ENCODE results near the gene KCTD18. TPM values are rescaled to one million over a fixed set of nuclear protein-coding genes. Genes with fewer than 3 reads are reported as not detected.

KCTD18 gene
- total and polyA plus RNA-seq, 12 donors = 5.0 to 16.5 (median 9.9) TPM

DNA sequence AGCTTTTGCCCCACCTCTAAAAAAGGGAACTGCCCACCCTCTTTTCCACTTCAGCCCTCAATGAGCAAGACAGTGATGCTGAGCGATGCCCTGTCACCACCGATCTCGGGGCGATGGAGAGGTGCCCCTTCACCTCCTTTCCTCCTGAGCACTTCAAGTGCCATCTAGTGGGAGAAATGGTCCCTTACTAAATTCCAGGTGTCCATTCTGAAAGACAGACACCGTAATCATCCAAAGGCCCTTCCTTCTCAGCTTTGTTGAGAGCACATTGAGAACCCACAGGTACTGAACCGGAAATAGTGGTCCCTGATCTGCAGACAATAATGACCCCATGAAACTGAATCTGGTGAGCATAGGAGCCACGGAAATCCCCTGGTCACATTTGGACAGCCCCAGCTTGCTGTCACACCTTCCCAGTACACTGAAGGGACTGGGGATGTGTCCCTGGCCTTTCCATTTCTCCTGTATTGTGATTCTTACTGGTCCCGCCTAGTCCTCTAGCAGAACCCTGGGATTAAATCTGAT, 38.5 kb downstream of the KCTD18 start:
- ATAC-seq (no peak), DNase-seq (no peak)
- Histone ChIP-seq H3K36me3 (peaks cover 0 to 98% (median 54%) of the 10 kb centered on the region in 9 donors), H3K4me1 (peaks cover 0 to 13% (median 0%) of the 10 kb centered on the region in 9 donors), H3K27ac (no peak overlapping the region), H3K4me3 (no peak overlapping the region), H3K9me3 (no peaks in the 10 kb centered on the region), H3K27me3 (no peaks in the 10 kb centered on the region)
- WGBS, 2 donors = 62 to 69% methylated on average over 8 of the region's 8 CpGs
- TF ChIP-seq, protein P1, sequence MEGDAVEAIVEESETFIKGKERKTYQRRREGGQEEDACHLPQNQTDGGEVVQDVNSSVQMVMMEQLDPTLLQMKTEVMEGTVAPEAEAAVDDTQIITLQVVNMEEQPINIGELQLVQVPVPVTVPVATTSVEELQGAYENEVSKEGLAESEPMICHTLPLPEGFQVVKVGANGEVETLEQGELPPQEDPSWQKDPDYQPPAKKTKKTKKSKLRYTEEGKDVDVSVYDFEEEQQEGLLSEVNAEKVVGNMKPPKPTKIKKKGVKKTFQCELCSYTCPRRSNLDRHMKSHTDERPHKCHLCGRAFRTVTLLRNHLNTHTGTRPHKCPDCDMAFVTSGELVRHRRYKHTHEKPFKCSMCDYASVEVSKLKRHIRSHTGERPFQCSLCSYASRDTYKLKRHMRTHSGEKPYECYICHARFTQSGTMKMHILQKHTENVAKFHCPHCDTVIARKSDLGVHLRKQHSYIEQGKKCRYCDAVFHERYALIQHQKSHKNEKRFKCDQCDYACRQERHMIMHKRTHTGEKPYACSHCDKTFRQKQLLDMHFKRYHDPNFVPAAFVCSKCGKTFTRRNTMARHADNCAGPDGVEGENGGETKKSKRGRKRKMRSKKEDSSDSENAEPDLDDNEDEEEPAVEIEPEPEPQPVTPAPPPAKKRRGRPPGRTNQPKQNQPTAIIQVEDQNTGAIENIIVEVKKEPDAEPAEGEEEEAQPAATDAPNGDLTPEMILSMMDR (IDR thresholded peaks at IDR 0.05) = peak in 8 of 9 donors; percentile 23 to 61 (median 50)
- intact Hi-C loops (cut with DNase I) = loop anchor here in 6 of 10 donors (5.0 to 10.0 kb wide), 4 partner anchors 157 to 489 kb away; partner anchors contain the start of gene SPATS2L (in 3 of the 6)

DNA sequence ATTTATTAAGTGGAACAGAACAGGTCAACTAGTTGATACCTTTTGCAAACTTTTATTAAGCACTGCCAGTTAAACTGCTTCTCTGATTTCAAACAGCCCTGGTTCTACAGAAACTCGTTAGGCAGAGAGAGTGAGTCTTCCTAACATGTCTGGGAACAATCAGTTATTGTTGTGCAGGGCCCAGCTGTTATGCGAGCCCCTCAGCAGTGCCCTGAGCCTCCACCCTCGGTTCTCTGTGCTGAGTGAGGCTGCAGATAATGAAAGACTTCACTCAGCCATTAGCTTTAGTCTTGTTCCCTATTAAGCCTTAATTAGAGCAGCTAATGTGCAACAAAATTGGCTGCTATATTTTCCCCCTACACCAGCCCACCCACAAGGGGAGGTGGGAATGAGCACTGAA, 39.6 kb downstream of the KCTD18 start:
- TF ChIP-seq, protein P1 (IDR thresholded peaks at IDR 0.05) = no peak
- H3K4me3 ChIP-seq = no peak overlapping the region
- 72 to 81% methylated on average over 3 of the region's 3 CpGs for WGBS, 2 donors
- no peaks in the 10 kb centered on the region for H3K27me3 ChIP-seq
- peaks cover 0 to 98% (median 45%) of the 10 kb centered on the region in 9 donors for H3K36me3 ChIP-seq
- H3K27ac ChIP-seq = peak overlapping the region in 1 of 10 donors; percentile 50
- no peaks in the 10 kb centered on the region for H3K9me3 ChIP-seq
- intact Hi-C loops (cut with DNase I) = loop anchor here in 6 of 10 donors (5.0 to 10.0 kb wide), 4 partner anchors 155 to 488 kb away; partner anchors contain the start of gene SPATS2L (in 3 of the 6)
- DNase-seq = no peak
- ATAC-seq = no peak
- peaks cover 0 to 15% (median 0%) of the 10 kb centered on the region in 9 donors for H3K4me1 ChIP-seq

DNA sequence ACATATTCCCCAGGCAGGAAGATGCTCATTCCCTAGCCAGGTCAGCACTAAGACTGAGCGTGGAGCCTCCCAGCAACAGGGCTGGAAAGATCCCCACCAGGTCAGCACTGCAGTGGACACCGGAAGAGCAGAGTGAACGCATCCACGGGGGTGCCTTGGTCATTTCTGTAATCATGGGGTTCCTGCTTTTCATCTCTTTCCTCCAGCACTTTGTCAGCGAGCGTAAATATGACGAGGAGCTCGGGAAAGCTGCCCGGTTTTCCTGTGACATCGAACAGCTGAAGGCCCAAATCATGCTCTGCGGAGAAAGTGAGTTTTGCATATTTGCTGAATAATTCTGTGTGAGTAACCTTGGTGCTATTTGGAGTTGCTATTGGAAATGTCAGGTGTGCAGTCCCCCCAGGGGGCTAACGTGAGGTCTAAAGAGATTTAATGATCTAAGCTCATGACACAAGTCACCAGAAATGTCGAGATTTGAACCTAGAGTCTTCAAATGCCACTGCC, 40.1 kb downstream of the KCTD18 start:
- Histone ChIP-seq H3K36me3 (peaks cover 0 to 98% (median 41%) of the 10 kb centered on the region in 9 donors), H3K27me3 (no peaks in the 10 kb centered on the region), H3K4me3 (no peak overlapping the region), H3K27ac (peak overlapping the region in 2 of 10 donors; percentile 6 to 50), H3K9me3 (no peaks in the 10 kb centered on the region), H3K4me1 (peaks cover 0 to 15% (median 0%) of the 10 kb centered on the region in 9 donors)
- TF ChIP-seq, protein P1 (IDR thresholded peaks at IDR 0.05) = no peak
- DNase-seq (peak in 1 of 2 donors; percentile 46), ATAC-seq (peak in 4 of 8 donors; percentile 9 to 32 (median 24))
- intact Hi-C loops (cut with DNase I) = loop anchor here in 6 of 10 donors (5.0 to 10.0 kb wide), 4 partner anchors 155 to 487 kb away; partner anchors contain the start of gene SPATS2L (in 3 of the 6)
- WGBS, 2 donors = 75 to 85% methylated on average over 13 of the region's 13 CpGs

DNA sequence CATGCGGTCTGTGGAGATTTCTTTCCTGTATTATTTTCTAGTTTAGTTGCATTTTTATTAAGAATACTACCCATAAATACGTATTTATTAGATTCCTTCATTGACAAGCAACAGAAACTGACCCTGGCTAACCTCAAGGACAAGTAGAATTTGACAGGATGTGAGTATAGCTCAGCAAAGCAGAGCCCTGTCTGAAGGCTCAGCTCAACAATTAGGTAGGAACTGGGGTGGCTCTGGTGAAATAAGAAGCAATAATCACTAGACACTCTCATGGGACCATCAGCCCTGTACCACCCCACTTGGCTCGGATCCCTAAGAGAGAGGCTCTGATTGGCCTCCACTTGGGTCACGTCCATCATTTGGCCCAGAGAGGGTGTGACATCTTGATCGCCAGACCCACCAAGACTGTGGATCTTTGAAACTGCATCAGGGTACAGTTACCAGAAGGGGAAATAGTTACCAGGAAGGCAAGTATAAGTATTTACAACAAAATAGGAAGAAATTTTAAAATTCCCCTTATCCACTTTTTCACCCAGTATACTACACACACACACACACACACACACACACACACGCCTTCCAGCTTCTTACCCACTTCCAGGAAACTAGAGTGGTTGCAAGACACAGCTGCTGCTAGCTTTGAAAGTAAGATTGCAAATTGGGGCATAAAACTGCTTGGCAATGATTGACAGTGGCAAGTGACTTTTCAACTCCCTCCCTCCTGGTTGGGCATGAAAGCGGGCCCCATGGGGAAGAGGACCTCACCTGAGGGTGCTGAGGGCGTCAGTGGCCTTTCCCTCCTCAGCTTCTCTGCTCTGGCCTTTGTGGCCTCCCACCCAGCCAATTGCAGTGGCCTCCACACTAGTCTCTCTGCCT, 41.8 kb downstream of the KCTD18 start:
- H3K4me1 ChIP-seq = peaks cover 0 to 15% (median 0%) of the 10 kb centered on the region in 9 donors
- H3K4me3 ChIP-seq = no peak overlapping the region
- TF ChIP-seq, protein P1 (IDR thresholded peaks at IDR 0.05) = no peak
- intact Hi-C loops (cut with DNase I) = no loop called here
- no peaks in the 10 kb centered on the region for H3K9me3 ChIP-seq
- WGBS, 2 donors = 88 to 90% methylated on average over 8 of the region's 8 CpGs
- ATAC-seq (no peak), DNase-seq (no peak)
- H3K27me3 ChIP-seq = no peaks in the 10 kb centered on the region
- peaks cover 0 to 95% (median 29%) of the 10 kb centered on the region in 9 donors for H3K36me3 ChIP-seq
- peak overlapping the region in 3 of 10 donors; percentile 19 to 76 (median 46) for H3K27ac ChIP-seq
